HepG2 (cell line): ENCODE results near the gene ATAD2B. TPM values are rescaled to one million over a fixed set of nuclear protein-coding genes. Genes with fewer than 3 reads are reported as not detected.
A peak's percentile ranks its signal among the peaks of the same experiment; 100 is the strongest.

ENCODE experiments used
- ARNT2 ChIP-seq: sonication (generic); formaldehyde crosslinking; IDR thresholded peaks from 2 replicates; pipeline ENCODE4 v1.8.0; 2022; ENCODE audit warnings: mild to moderate bottlenecking, low read depth, missing genetic modification reagents, moderate library complexity
- ATRX ChIP-seq: sonication (generic); formaldehyde crosslinking; IDR thresholded peaks from 2 replicates; pipeline ENCODE4 v1.4.0; 2020; ENCODE audit warnings: missing genetic modification reagents, borderline replicate concordance
- DZIP1 ChIP-seq: sonication (generic); formaldehyde crosslinking; IDR thresholded peaks from 2 replicates; pipeline ENCODE4 v1.5.0; 2020; ENCODE audit warnings: mild to moderate bottlenecking, missing genetic modification reagents
- MXD1 ChIP-seq: sonication (generic); formaldehyde crosslinking; IDR thresholded peaks from 2 replicates; pipeline ENCODE4 v1.4.0; 2020; ENCODE audit warnings: mild to moderate bottlenecking, missing genetic modification reagents
- NFAT5 ChIP-seq: sonication (generic); formaldehyde crosslinking; IDR thresholded peaks from 2 replicates; pipeline ENCODE4 v1.4.0; 2020; ENCODE audit warnings: missing genetic modification reagents
- POLR2AphosphoS5 ChIP-seq: IDR thresholded peaks from 2 replicates; pipeline ENCODE4 v1.6.1; 2012; ENCODE audit warnings: low read depth, low read length
- RORA ChIP-seq: sonication (generic); formaldehyde crosslinking; IDR thresholded peaks from 2 replicates; pipeline ENCODE4 v1.5.0; 2020; ENCODE audit warnings: mild to moderate bottlenecking, missing genetic modification reagents, moderate library complexity
- SRSF1 ChIP-seq: fragments of 200-400 bp; formaldehyde crosslinking; optimal IDR thresholded peaks from 2 replicates; pipeline ENCODE3; 2017; ENCODE audit warnings: mild to moderate bottlenecking, low read depth, low read length, moderate library complexity
- ZFP91 ChIP-seq: sonication (generic); formaldehyde crosslinking; IDR thresholded peaks from 2 replicates; pipeline ENCODE4 v1.9.0; 2022; ENCODE audit warnings: missing genetic modification reagents, mild to moderate bottlenecking, borderline replicate concordance
- ZNF160 ChIP-seq: sonication (generic); formaldehyde crosslinking; IDR thresholded peaks from 2 replicates; pipeline ENCODE4 v1.8.0; 2022; ENCODE audit warnings: mild to moderate bottlenecking, inconsistent platforms, missing genetic modification reagents
- ZNF282 ChIP-seq: fragments of 450-650 bp; IDR thresholded peaks from 2 replicates; pipeline ENCODE4 v1.6.1; 2018; ENCODE audit not compliant: partially characterized antibody
- ZNF652 ChIP-seq: IDR thresholded peaks from 2 replicates; pipeline ENCODE4 v1.6.1; 2016; ENCODE audit warnings: low read depth, borderline replicate concordance
- ZNF660 ChIP-seq: sonication (generic); formaldehyde crosslinking; IDR thresholded peaks from 2 replicates; pipeline ENCODE4 v1.5.1; 2020; ENCODE audit warnings: mild to moderate bottlenecking, low read depth, missing genetic modification reagents, borderline replicate concordance
- polyA plus RNA-seq, 8 experiments: library from polyadenylated mRNA; depleted of rRNA in 3 of 8; stranded (reverse) in 7 of 8; unstranded in 1 of 8; fragments of >200 nt; fragmentation: Illumina TruSeq in 4 of 8; extraction: Trizol in 4 of 8; gene quantifications; 2 replicates each; pipeline versions ENCODE4 v1.2.1 to v1.2.3, GENCODE V29; 2011 to 2016; ENCODE audit warnings: low read depth in 4 of 8, missing spikeins in 1 of 8, mixed read lengths in 1 of 8; ENCODE audit not compliant: insufficient read depth in 1 of 8
- total RNA-seq, 5 experiments: library from RNA; depleted of rRNA; stranded (reverse); fragments of >200 nt; fragmentation: Illumina TruSeq; extraction: Trizol; gene quantifications; 2 replicates each; pipeline ENCODE4 v1.2.3, GENCODE V29; 2016; ENCODE audit warnings: low read depth in 1 of 5

The ATAD2B gene
- total and polyA plus RNA-seq, 2 of the 13 experiments (the other 11 are each of a cell fraction or from before 2014, with no cell fraction given), result 5.3 to 22.2 TPM

- no peak for TF ChIP-seq ZNF660
- peak; percentile 89 for TF ChIP-seq MXD1 (CRISPR knock-in tag)
- TF ChIP-seq ZNF282, result no peak
- TF ChIP-seq ZNF160 (CRISPR knock-in tag), result peak; percentile 66; the same call in 1 of the 2 replicates
- TF ChIP-seq ZNF652 (CRISPR knock-in tag), result no peak
- TF ChIP-seq RORA (CRISPR knock-in tag), result no peak
- no peak for TF ChIP-seq ATRX
- TF ChIP-seq POLR2AphosphoS5, result peak; percentile 86
- peak; percentile 0; the same call in 1 of the 2 replicates for TF ChIP-seq ZFP91 (CRISPR knock-in tag)
- peak; percentile 89 for TF ChIP-seq ARNT2
- TF ChIP-seq SRSF1, result peak; percentile 54
- TF ChIP-seq DZIP1 (CRISPR knock-in tag), result no peak
- TF ChIP-seq NFAT5 (CRISPR knock-in tag), result no peak; the same call in 1 of the 2 replicates
These were observed 13.2 kb upstream of the ATAD2B start, which contains the start of gene UBXN2A (continued) for GRCh38 chr2:23939987-23940717.
